ENCODE data around the gene ITPR1.

The ITPR1 gene

DNA sequence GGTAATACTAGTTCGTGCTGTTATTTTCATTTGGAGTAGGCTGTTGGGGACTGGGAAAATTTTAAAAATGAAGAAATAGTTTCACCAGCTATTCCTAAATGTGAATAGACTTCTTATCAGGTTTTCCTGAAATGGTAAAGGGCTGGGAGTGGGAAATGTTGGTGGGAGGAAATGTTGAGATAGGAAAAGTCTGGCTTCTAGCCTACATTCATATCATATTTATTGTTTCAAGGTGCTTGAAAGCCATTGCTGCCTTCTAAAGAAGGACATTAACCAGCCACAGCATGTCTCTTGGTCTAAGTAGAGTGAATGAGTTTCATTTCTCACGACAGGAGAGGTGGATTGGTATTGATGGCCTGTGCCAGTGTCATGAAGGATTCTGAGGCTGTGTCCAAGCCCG is 288.9 kb downstream of the ITPR1 start:
- no peak for DNase-seq (ENCODE audit: low spot score)

DNA sequence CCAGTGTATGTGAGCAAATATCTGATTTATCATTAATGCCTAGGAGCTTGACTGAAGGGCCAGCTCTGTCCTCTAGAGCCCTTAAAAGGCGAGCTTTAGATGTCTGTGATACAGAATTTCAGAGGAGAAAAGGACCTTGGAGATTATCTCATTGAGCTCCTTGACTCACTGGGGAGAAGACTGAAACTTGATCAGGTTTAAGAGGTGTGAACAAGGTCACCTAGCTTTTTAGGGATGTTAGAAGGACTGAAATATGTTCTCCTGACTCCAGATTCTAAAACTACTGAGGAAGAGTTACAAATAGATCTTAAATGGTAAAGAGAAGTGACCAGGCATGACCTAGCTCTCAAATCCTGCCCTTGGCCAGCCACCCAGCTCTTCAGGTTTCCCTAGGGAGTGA is 292.4 kb downstream of the ITPR1 start:
- DNase-seq (ENCODE audit: low spot score), result no peak

DNA sequence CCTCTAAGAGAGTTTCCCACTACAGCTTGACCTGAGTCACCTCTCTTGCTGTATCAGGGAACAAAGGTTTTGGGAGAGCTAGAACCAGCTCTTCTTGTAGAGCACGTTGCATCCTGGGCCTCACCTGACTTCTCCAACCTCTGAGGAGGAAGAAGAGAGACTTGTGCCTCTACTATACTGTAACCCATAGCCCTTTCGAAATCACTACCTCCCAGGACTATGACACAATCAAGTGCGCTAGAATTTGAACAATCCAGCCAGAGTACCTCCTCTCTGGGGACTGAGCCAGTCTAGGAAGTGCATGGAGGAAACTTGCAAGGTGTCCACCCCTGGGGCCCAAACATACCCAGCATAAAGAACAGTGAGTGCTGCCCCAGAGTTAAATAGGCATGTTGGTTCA is 293.3 kb downstream of the ITPR1 start:
- DNase-seq (ENCODE audit: low spot score), result no peak

DNA sequence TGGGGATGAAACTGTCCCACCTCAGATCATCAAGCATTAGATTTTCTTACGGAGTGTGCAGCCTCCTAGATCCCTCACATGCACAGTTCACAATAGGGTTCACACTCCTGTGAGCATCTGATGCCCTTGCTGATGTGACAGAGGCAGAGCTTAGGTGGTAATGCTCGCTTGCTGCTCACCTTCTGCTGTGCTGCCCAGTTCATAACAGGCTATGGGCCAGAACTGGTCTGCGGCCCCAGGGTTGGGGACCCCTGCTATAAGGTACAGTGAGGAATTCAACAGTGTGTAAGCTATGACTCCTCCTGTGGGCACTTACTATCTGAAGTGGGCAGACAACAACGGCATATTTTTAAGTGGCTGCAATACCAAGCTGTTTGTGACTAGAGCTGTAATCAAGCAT is 298.2 kb downstream of the ITPR1 start:
- no peak for DNase-seq (ENCODE audit: low spot score)

DNA sequence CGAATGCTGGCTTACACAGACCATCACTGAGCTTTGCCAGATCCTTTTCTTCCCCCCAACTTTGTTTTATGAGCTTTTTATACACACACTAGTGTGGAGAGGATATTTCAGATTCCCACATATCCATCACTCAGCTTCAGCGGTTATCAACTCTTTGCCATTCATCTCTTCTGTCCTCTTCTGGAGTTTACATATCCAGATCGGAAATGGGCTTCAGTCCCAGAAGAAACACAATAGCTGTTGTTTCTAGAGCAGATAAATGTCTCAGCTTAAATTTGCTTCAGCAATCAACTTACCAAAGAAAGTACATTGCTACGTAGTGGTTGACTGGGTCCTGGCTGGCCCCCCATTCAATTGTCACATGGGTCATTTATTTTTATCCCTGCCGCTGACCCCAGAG is 300.2 kb downstream of the ITPR1 start:
- no peak for DNase-seq (ENCODE audit: low spot score)

DNA sequence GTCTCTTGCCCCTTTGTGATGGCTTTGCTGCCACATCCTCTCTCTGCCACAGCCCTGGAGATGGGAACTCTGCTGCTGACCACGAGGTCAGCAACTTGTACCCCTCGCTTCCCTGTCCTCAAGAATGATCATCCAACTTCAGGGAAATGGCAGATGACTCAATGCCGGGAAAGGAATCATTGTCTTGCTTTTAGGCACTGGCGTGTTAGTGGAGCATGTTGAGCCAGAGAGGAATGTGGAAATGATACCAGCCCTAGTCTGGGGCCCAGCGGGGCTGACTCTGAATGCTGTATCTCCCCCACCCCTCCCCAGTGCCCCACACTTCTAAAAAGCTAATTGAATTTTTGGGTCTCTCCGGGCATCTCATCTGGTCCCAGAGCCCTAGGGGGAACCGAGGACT is 301.2 kb downstream of the ITPR1 start:
- DNase-seq (ENCODE audit: low spot score), result no peak

DNA sequence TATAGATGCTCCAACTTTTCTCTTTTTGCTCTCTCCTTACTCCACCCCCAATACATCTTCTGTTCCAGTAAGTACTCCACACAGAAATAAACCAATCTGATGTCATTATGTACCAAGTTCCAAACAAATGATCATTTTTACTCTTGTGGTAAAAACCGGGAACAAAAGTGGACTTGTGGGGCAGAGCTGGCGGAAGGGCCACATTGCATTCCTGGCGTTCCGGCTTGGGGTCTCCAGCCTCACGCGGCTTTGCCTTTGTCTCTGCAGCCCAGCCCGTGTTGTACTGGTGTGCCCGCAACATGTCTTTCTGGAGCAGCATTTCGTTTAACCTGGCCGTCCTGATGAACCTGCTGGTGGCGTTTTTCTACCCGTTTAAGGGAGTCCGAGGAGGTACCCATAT is 301.6 kb downstream of the ITPR1 start:
- no peak for DNase-seq (ENCODE audit: low spot score)

DNA sequence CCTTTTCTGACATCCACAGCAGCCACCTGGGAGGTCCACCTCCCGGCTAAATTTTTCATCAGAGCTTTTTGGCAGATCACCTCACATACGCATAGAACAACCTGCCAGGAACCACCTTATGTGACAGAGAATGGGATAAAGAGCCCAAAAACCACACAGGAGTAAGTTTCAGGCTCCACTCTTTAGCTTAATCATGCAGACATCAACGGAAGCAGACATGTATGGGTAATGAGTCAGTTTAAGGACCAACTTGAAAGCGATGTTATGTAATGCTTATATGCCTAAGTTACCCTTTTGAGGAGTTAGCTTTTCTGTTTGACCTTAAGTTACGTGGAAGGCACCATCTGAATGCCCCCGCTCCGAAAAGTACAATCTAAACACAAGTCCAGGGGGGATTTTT is 302.8 kb downstream of the ITPR1 start:
- DNase-seq (ENCODE audit: low spot score), result no peak

DNA sequence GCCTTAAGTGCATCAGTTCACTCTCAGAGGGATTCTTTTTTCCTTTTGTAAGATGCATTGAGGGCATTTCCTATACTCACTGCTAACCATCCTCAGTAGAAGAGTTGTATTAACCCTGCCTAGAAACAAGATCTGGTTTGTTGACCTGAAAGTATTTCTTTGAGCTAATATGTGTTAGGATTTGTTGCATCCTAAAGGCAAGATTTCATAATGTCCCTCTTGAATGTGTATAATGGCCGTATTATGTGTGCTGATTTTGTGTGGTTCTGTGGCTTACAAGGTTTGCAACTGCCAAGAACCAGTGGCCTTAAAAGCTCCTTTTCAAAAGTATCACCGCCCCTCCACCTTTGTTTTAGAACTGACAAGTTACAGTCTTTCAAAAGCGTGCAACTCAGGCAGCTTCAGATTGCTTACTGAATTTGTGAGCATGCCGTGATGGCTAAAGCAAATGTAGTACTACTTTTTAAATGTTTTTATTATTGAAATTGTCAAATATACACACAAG is 304.1 kb downstream of the ITPR1 start:
- no peak for DNase-seq (ENCODE audit: low spot score)

DNA sequence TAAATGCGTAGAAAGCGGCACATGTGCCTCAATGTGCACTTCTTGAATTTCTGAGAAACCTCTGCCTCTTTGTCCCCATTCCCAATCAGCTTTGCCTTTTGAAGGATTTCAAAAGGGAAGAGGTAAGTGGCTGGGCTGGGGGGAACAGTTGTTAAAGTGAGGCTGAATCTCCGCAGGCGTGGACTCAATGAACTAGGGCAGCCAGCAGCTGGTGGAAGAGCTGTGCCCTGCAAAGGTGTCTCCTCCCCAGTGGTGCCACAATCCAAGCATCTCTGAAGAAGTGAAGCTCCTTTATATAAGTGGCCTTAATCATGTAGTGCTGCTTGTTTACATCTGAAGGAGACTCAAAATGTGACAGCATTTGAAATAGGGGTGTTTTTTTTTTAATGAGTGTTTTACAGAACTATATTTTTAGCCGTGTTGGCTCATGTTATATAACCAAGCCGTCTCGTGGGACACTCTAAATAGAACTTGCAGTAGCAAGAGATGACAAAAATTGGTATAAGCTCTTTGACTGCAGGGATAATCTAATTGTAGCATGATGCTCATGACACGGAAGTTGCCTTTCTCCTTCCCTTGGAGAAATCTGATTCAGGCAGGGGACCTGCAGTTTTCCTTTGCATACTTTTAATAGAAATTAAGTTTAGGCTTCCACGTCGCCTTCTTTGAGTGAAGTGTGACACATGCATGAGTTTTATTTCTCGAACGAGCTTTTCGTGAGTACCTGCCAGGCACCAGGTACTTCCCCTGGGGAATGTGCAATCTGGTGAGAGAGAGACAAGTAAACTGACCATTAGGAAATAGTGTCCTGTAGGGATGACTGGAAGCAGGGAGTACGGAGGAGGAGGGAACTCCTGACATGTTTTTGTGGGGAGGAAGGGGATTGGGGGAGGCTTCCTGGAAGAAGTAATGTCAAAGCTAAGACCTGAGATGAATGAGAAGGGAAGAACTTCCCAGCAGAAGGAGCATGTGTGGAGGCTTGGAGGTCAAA is 306.4 kb downstream of the ITPR1 start:
- no peak for DNase-seq (ENCODE audit: low spot score)

DNA sequence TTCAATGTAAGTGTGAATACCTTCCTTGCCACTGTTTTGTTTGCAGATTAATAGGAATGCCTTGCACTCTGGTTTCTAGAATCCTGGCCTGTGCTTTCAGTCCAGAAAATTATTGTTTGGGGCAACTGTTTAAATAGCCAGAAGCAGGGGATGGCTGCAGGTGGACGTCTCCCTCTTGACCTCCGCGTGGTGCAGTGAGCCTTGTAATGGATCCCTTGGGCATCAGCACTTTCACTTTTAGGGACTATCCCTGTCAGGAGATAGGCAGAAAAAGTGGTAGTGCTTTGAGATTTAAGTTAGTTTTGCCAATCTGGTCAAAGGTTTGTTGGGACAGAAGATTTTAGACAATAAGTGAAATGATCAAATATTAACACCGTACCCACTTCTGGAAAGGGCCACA is 307.4 kb downstream of the ITPR1 start:
- no peak for DNase-seq (ENCODE audit: low spot score)

DNA sequence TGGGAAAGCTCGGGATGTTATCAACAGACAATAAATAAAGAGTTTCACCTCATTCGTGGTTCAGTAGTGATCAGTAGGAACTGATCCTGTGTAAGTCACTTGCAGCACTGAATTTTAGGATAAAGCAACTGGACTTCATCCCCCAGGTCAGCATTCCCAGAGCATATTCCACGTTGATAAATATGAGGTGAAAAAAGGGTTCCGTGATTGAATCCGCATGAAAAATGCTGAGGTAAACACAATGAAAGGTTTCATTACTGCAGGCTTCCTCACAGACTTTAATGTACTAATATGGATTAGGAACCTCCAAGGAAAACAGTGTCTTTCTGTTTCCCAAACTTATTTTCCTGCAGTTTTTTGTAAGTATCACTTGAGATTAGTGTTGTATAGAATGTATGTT is 308.7 kb downstream of the ITPR1 start:
- no peak for DNase-seq (ENCODE audit: low spot score)

DNA sequence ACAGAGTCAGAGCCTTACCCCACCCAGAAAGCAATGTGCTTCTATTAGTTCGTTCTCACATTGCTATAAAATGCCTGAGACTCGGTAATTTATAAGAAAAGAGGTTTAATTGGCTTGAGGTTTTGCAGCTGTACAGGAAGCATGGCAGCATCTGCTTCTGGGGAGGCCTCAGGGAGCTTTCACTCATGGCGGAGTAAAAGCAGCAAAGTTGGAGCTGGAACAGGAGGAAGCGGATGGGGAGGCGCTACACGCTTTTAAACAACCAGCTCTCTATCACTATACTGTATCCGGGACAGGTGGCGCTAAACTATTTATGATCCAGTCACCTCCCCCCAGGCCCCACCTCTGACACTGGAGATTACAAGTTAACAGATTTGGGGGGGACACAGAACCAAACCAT is 309.8 kb downstream of the ITPR1 start:
- DNase-seq (ENCODE audit: low spot score), result no peak

DNA sequence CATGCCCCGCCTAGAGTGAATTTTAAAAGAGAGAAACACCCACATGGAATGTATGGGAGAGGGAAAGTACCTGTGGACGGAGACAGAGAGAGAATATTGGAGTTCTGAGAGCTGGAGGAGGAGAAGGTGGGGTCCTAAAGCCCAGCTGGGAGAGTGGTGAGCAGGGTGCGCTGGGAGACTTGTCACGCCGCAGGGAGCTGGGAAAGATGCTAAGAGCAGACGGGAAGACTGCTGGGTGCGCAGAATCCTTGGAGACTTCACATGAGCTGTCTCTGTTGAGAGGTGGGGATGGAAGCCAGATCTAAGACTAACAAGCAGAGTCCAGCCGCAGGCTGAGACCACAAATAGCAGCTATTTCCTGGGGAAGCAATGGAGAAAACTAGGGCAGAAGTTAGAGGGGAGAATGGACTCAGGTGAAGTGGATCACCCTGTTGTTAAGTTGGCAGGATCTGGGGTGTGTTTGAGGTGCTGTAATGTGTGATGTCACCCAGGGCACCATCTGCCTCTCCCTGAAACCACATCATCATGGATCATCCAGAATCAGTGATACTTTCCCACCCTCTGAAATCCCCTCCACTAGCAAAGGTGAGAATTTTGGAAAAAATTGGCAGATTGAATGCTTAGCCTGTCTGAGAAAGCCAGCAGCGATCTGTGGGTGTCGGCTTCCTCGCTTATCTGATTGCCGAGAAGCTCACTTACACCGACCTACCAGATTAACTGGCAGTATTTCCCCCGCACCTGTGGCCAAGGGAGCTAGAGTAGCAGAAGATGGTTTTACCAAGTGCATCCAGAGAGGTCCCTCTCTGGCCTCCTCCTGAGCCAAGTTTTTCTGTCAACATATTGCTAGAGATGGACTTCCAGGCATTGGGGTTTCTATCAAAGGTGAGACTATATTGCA is 311.3 kb downstream of the ITPR1 start:
- no peak for DNase-seq (ENCODE audit: low spot score)

DNA sequence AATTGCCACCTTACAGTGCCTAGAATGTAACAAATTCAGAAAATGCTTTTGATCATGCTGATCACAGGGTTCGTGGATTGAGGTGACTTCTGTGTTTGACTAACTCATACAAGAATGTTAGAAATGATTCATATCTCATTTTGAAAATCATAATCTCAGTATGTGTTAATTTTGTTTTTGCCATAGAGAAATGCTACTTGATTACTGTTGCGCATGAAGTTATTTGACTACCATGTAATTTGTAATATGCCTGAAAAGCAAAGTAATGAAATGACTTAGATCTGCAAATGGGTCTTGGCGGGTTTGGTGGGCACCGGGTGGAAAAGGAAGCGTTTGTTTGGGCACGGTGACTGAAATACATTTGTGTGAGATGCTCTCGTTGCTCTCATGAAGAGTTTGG is 312.5 kb downstream of the ITPR1 start:
- no peak for DNase-seq (ENCODE audit: low spot score)

DNA sequence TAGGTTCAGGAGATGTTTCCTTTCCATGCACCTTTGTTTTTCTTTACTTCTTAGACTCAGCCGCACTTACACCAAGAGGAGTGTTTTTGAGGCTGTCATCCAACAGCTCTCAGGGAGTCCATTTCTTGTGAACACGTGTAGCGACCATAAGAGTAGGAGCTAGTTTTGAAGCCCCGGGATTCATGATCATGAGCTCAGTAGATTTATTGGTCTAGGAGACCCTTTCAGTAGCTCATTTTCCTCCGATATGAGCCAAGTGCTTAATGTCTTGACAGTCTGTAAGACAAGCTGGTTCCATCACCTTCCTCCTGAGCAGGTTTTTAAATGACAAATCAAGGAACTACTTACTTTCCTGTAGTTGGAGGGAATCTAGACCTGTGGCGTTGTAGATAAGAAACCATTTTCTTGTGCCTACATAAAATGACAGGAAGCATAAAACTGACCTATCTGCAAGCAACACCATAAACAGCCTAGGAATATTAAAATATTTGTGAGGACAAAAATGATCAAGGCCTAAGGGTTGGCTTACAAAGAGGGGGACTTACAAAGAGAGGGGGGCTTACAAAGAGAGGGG is 313.5 kb downstream of the ITPR1 start:
- DNase-seq (ENCODE audit: low spot score), result no peak

DNA sequence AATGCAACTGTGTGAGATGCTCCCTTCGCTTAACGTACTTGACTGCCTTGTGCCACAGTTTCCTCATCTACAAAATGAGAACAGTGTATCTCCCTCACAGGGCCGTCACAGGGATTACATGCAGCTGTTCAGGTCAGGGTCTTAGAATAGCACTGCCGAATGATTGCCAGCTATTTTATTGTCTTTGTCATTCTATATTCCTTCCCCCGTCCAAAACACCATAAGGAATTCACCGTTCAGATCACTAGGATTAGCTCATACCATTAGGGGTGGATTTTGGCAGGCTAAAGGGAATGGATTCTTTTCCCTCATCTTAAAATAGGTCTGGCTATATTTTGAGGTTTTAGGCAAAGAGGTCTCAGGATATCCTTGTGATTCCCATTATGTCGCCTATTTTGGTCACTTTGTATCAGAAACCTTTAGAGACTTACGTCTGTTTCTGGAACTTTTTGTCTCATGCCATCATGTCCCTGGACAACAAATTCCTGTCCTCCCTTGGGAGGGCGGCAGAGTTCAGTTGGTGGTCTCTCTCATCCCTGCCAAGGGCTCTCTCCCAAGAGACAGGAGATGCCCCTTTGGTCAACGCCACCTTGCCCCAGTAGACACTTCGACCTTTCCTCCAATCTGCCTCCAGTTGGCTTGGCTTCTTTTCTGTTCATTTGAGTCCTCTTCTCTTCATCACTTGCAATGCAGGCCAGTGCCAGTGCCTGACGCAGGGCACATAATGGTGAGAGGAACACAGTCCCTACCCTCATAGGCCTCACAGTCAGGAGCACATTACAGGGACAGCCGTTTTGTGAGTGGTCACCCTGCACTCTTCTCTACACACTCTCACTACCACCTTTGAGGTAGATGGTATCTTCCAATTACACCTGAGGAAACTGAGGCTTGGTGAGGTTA is 314.5 kb downstream of the ITPR1 start:
- no peak for DNase-seq (ENCODE audit: low spot score)

DNA sequence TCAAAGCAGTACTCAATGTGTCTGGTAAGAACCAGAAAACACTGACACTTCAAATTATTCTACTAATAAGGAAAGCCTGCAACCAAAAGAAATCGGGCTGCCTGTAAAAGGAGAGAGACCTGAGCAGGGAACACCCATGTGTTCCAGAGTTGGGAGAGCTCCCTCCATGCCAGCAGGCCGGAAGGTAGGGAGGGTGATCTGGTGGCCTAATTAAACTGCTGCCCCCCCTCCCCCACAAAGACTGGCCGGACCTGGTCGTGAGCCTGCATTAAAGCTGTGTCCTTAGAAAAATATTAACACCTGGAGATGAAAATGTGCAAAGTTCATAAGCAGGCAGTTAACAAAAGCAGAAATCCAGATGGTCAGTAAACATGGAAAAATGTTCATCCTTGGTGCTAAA is 315.5 kb downstream of the ITPR1 start:
- DNase-seq (ENCODE audit: low spot score), result no peak

DNA sequence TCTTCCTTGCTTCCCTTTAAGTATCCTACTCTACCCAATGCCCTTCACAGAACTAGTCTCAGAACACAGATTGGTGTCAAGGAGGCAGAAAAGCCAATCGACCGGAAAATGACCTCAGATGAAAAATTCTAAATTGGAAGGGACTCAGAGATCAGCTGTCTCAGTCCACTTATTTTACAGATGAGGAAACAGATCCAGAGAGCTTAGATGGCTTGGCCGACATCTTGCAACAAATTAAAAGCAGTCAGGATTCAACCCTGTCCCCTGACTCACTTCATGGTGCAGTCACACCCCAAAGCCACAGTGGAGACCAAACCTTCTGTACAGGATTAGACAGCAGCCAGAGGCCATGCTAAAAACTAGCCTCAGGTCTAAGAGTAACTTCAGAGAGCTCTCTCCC is 316.8 kb downstream of the ITPR1 start:
- DNase-seq (ENCODE audit: low spot score), result no peak

DNA sequence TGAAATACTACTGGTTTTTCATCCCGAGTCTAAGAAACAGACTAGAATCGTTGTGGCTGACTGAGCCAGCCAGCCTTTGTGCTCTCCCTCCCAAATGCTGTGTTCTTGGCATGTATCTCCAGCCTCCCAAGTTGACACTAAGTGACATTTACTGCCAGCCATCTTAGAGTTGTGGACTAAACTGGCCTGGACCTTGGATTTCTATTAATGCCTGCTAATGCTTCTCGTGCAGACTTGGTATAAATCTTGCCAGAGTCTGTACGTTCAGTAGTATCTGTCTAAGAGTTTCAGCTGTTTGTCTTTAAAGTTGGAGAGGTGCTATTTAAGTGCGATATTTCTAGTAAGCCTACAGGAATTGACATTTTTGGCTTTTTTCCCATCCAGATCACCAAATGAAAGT is 319.4 kb downstream of the ITPR1 start:
- no peak for DNase-seq (ENCODE audit: low spot score)

DNA sequence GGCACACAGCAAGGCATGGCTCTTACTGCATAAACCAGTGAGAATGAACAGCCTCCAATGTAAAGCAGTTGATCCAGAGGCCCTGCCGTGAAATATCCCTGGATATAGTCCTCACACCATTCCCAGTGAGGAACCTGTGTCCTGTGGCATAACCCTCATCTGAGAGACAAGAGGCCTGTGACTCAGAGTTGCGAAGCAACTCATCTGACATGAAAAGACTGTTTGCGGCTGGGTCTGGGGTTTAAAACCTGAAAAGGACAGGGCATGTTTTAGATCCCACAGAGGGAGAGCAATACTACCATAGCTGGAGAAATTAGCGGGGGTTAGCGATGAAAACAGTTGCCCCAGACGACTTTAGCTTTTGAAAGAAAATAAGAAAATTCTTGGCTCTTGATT is 320.8 kb downstream of the ITPR1 start:
- DNase-seq (ENCODE audit: low spot score), result no peak

All from ecto neural progenitor cell (in vitro differentiated cells).